WERI-Rb-1 (cell line): Measurements from ENCODE around the gene PCNT.

Experiments used
- DNase-seq: peaks from one replicate; pipeline ENCODE4 v3.0.0-alpha.2; 2020
- H3K27ac ChIP-seq: fragments of 250-450 bp; sonication (Bioruptor Pico); 2 replicates; pipeline ENCODE4 v1.5.1; 2020; ENCODE audit warnings: mild to moderate bottlenecking, moderate library complexity
- H3K27me3 ChIP-seq: fragments of 250-450 bp; sonication (Bioruptor Pico); 2 replicates; pipeline ENCODE4 v1.5.1; 2021; ENCODE audit warnings: mild to moderate bottlenecking, low read depth, moderate library complexity; ENCODE audit not compliant: insufficient read depth, severe bottlenecking
- H3K36me3 ChIP-seq: fragments of 250-450 bp; sonication (Bioruptor Pico); 2 replicates; pipeline ENCODE4 v1.5.1; 2020; ENCODE audit warnings: mild to moderate bottlenecking, moderate library complexity
- H3K4me3 ChIP-seq: 2 replicates; pipeline ENCODE4 v1.5.1; 2011; ENCODE audit warnings: low read depth, mild to moderate bottlenecking, control low read depth, low read length
- H3K9me3 ChIP-seq: fragments of 250-450 bp; sonication (Bioruptor Pico); 2 replicates; pipeline ENCODE4 v1.5.1; 2021; ENCODE audit warnings: mild to moderate bottlenecking, moderate library complexity; ENCODE audit not compliant: severe bottlenecking
- TF ChIP-seq, protein P1 (sequence below): IDR thresholded peaks from 2 replicates; pipeline ENCODE4 v1.5.1; 2011; ENCODE audit warnings: low read depth, mild to moderate bottlenecking, control low read depth, inconsistent platforms, low read length

Gene PCNT

DNA sequence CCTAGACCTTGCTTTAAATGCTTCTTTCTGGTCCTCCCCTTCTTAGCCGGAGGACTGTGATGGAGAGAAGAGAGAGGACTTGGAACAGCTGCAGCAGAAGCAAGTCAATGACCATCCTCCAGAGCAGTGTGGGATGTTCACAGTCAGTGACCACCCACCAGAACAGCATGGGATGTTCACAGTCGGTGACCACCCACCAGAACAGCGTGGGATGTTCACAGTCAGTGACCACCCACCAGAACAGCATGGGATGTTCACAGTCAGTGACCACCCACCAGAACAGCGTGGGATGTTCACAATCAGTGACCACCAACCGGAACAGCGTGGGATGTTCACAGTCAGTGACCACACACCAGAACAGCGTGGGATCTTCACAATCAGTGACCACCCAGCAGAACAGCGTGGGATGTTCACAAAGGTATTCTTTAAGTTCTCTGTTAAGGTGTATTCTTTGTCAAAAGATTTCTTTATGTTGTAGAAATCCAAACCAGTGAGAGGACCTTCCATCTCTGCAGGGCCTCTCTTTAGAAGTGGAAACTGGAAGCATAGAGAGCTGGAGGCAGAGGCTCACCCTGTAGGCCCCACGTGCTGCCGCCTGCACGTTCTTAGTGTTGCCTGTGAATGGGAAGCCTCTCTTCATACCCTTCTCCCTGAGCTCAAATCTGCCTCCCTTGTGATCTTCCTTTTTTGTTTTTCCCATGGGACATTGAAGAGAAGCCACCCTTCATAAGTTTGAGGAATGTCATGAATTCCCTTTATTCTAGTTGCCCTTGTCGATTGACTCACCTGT is 10.6 kb downstream of the PCNT start:
- H3K27ac ChIP-seq, result no peak overlapping the region
- no peak for DNase-seq
- TF ChIP-seq, protein P1, sequence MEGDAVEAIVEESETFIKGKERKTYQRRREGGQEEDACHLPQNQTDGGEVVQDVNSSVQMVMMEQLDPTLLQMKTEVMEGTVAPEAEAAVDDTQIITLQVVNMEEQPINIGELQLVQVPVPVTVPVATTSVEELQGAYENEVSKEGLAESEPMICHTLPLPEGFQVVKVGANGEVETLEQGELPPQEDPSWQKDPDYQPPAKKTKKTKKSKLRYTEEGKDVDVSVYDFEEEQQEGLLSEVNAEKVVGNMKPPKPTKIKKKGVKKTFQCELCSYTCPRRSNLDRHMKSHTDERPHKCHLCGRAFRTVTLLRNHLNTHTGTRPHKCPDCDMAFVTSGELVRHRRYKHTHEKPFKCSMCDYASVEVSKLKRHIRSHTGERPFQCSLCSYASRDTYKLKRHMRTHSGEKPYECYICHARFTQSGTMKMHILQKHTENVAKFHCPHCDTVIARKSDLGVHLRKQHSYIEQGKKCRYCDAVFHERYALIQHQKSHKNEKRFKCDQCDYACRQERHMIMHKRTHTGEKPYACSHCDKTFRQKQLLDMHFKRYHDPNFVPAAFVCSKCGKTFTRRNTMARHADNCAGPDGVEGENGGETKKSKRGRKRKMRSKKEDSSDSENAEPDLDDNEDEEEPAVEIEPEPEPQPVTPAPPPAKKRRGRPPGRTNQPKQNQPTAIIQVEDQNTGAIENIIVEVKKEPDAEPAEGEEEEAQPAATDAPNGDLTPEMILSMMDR, result no peak
- no peaks in the 10 kb centered on the region for H3K27me3 ChIP-seq
- no peaks in the 10 kb centered on the region for H3K9me3 ChIP-seq
- no peak overlapping the region for H3K4me3 ChIP-seq
- H3K36me3 ChIP-seq, result peaks cover 93% of the 10 kb centered on the region

- TF ChIP-seq, protein P1, result no peak
- H3K27ac ChIP-seq, result no peak overlapping the region
- no peak overlapping the region for H3K4me3 ChIP-seq
- no peaks in the 10 kb centered on the region for H3K27me3 ChIP-seq
- no peak for DNase-seq
- H3K36me3 ChIP-seq, result peaks cover 94% of the 10 kb centered on the region
- no peaks in the 10 kb centered on the region for H3K9me3 ChIP-seq
Measured at GRCh38 chr21:46336603-46337002, 12.6 kb downstream of the PCNT start.

DNA sequence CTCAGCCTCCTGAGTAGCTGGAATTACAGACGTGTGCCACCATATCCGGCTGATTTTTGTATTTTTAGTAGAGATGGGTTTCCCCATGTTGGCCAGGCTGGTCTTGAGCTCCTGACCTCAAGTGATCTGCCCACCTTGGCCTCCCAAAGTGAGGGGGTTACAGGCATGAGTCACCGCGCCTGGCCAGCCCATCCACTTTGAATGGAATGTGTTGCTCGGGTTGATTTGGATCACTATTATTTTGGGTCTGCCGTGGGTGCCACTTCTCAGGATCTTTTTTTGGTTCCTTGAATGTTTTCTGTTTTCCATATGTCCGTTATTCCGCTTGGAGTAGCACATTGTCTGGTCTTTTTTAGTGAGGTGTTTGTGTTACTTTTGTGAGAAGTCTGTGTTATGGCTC is 17.0 kb downstream of the PCNT start:
- Histone ChIP-seq H3K27me3 (no peaks in the 10 kb centered on the region), H3K9me3 (no peaks in the 10 kb centered on the region), H3K4me3 (no peak overlapping the region), H3K27ac (no peak overlapping the region), H3K36me3 (peaks cover 89% of the 10 kb centered on the region)
- TF ChIP-seq, protein P1, result no peak
- DNase-seq, result no peak

- DNase-seq, result no peak
- no peaks in the 10 kb centered on the region for H3K9me3 ChIP-seq
- H3K36me3 ChIP-seq, result peaks cover 89% of the 10 kb centered on the region
- no peak overlapping the region for H3K4me3 ChIP-seq
- no peak overlapping the region for H3K27ac ChIP-seq
- no peaks in the 10 kb centered on the region for H3K27me3 ChIP-seq
- TF ChIP-seq, protein P1, result no peak
Measured at GRCh38 chr21:46344219-46344915, 20.4 kb downstream of the PCNT start.

DNA sequence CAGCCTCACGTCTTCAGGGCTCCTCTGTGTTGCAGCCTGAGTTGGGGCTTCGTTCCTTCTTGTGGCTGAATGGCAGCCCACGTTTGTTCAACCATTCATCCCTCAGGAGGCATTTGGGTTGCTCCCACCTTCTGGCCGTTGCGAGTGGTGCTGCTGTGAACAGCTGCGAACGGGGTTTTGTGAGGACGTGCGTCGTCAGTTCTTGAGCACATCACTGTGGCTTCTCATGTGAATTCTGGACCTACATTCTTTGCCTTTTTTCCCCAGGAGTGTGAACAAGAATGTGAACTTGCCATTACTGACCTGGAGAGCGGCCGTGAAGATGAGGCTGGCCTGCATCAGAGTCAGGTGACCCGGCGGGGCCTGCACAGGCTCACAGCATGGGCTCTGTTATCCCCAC is 21.9 kb downstream of the PCNT start:
- Histone ChIP-seq H3K36me3 (peaks cover 89% of the 10 kb centered on the region), H3K27me3 (no peaks in the 10 kb centered on the region), H3K27ac (no peak overlapping the region), H3K9me3 (no peaks in the 10 kb centered on the region), H3K4me3 (no peak overlapping the region)
- TF ChIP-seq, protein P1, result no peak
- DNase-seq, result no peak
